ENCODE data around the gene INSR.
A peak's percentile ranks its signal among the peaks of the same experiment; 100 is the strongest.
"Not testable (repeated sequence)": the region's sequence is repeated elsewhere in the genome, so short reads cannot be mapped to it uniquely, and the experiment has no call there.

The INSR gene

DNA sequence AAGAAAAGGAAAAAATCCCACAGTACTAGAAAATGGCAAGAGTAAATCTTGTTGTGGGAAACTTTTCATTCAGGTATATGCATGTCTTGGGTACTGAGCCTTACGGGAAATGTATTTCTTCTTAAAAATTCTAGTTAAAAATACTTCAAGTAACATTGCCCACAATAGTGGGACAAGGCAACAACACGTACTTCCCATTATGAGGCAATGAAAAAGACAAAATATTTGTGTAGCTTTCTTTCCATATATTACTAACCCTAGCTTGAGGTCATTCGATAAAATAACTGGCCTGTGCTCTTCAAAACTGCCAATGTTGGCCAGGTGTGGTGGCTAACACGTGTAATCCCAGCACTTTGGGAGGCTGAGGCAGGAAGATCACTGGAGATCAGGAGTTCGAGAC is 99.2 kb downstream of the INSR start:
- DNase-seq (ENCODE audit: low read depth): no peak

DNA sequence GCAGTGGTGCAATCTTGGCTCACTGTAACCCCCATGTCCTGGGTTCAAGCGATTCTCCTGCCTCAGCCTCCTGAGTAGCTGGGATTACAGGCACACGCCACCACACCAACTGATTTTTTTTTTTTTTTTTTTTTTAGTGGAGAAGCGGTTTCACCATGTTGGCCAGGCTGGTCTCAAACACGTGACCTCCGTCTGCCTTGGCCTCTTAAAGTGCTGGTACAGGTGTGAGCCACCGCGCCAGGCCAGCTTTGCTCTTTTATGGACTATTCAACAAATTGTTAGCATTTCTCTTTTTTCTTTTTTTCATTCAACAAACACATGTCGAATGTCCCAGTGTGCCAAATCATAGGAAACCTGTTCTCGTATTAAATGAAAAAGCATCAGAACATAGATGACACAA is 99.6 kb downstream of the INSR start:
- DNase-seq (ENCODE audit: low read depth): no peak

DNA sequence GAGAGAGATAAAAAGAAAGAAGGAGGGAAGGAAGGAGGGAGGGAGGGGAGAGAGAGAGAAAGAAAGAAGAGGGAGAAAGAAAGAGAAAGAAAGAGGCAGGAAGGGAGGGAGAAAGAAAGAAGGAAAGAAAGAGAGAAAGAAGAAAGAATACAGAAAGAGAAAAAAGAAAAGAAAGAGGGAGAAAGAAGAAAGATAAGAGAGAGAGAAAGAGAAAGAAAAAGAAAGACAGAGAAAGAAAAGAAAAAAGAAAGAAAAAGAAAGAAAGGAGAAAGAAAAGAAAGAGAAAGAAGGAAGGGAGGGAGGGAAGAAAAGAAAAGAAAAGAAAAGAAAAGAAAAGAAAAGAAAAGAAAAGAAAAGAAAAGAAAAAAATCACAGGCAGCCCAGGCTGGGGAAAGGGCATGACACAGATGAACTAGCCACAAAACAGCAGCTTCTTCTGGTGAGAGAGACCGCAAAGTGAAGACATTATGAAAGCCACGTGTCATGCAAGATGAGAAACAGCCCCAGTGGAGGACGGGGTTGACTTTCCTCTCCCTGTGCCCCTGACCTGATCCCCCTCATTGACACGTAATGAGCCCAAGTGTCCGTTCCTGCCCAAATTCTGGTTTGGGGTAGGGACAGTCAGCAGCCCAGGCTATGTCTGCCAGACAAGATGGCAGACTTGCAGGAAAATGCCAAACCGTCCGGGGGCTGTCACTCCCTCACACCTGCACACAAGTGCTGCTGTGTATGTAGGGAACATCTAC is 102.1 kb downstream of the INSR start:
- peak; percentile 38 for DNase-seq (ENCODE audit: low read depth)

DNA sequence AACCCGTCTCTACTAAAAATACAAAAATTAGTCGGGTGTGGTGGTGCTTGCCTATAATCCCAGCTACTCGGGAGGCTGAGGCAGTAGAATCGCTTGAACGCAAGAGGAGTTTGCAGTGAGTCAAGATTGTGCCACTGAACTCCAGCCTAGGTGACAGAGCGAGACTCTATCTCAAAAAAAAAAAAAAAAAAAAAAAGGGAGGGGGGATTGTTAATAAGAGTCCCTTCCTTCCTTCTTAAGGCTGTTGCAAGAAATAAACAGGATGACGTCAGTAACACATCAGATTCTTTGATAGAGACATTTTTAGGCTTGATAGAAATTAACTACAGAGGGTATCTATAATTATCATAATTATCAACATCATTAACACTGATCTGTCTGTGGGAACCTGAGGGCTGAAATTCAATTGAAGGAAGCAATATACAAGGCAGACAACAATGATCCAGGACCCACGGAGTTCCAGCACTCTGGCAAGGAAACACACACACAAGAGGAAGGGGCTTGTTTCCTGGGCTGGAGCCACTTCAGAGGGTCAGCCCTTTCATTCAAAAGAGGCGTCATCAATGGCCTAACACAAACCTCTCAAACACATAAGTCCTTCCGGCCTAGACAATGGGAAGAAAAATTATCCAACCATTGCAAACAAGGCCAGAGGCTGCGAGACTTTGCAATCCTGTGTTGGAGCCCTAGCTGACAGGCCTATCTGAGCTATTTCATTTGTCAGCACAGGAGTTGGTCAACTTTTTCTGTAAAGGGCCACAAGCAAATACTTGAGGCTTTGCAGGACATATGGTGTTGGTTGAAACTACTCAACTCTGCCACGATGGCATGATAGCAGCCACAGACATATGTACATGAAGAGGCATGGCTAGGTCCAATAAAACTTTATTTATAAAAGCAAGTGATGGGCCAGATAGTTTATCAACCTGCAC is 105.2 kb downstream of the INSR start:
- DNase-seq (ENCODE audit: low read depth): no peak

DNA sequence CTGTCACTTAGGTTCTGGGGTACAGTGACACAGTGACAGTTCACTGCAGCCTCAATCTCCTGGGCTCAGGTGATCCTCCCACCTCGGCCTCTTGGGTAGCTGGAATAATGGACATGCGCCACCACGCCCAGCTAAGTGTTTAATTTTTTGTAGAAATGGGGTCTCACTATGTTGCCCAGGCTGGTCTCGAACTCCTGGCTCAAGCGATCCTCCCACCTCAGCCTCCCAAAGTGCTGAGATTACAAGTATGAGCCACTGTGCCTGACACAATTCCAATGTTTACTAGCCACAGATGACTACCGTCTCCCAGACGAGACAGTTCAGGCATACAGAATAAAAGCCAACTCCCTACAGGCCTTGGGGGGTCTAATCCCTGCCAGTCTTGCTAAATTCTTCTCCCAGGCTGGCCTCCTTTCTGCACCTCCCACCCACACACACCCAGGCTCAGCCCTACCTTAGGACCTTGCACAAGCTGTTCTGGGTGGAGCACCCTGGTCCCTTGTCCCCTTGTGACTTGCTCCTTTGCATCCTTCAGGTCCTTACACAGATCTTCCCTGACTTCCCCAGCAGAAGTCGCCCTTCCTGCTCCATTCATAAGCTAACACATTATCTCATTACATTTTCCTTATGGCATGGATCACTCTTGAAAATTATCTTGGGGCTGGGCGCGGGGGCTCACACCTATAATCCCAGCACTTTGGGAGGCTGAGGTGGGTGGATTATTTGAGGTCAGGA is 106.4 kb downstream of the INSR start:
- DNase-seq (ENCODE audit: low read depth): no peak

DNA sequence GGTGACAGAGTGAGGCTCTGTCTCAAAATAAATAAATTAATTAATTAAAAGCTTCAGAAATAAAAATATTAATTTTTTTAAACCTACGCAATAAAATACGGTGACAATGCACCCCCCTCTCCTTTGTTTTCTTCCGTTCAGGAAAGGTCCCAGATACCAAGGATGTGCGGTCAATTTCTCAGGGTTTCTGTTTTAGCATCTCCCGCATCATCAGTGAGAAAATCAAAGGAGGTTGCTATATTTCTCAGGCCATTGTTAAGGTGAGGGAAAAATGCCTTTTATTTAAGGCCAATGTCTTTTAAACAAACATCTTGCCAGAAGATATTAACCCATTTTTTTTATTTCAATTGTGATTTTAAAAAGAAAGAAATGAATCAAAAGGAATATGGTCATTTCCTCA is 111.7 kb downstream of the INSR start:
- no peak for DNase-seq (ENCODE audit: low read depth)

DNA sequence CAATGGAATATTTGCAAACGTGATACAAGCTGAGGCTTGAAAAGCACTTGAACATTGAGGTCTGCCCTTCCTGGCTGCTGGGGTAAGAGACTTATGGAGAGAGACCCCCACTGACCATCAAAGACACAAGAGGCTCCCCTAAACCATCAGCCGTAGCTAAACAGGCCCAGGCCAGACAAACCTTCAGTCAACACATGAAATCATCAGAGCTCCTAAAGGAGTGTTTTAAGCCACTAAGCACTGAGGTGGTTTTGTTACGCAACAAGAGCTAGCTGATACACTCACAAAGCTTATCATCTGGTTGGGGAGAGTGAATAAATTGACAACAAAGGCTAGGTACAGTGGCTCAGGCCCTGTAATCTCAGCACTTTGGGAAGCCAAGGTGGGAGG is 114.3 kb downstream of the INSR start:
- DNase-seq (ENCODE audit: low read depth): no peak

DNA sequence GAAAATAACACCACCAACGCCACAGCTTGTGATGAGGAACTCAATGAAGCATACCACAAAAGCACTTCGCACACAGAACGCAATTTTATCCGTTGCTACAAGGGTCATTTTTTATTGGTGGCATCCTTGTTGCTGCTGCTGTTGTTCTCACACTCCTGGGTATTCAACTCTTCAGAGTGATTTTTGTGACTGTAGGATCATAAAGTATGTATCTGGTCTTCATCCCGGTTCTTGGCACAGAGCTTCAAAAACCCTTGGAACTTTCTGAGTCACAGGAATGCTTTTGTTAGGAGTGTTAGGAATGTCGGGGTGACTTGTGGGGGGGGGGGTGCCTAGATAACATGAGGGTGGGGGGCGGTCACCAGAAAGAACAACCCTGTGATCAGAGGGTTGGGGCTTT is 116.3 kb downstream of the INSR start:
- no peak for DNase-seq (ENCODE audit: low read depth)

DNA sequence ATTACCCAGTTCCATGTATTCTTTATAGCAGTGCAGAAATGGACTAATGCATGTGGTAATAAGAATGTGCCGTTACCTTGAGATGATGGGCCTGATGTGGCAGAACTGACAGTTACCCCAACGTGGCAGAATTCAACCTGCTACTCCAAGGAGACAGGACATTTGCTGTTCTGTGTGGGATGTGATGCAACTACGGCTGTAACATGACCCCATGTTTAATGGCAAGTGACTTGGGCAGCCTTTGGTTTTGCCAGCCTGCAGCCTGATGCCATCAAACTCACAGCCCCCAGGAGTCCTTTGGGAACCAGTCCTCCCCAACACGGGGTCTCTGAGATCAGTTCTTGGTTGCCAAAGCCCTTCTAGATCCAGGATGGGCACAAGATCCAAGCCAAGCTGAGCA is 117.4 kb downstream of the INSR start:
- no peak for DNase-seq (ENCODE audit: low read depth)

DNA sequence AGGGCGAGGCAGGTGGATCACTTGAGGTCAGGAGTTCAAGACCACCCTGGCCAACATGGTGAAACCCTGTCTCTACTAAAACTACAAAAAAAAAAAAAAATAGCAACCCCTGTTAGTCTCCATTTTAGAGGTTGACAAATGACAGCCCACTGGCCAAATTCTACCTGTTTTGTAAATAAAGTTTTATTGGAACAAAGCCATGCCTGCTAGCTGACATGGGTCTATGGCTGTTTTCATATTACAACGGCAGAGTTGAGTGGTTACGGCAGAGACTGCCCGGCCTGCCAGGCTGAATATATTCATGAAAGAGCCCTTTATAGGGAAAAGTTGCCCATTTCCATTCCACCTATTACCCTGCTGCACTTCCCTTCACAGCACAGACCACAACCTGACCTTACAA is 121.4 kb downstream of the INSR start:
- no peak for DNase-seq (ENCODE audit: low read depth)

DNA sequence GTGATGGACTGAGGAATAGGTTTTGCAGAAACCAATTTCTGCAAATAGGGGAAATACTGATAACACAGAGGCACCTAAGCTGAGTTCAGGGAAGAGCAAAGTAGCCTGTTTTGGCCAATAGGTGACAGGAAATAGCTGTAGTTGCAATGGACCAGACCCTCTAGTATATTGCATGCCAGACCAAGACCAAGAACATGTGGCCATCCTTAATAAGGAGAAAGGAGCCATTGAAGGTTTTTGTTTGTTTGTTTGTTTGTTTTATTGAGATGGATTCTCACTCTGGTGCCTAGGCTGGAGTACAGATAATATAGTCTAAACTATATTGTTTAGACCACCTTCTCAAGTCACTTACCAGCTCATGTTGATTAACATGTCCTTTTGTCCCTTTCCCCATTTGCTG is 123.2 kb downstream of the INSR start:
- DNase-seq (ENCODE audit: low read depth): no peak

DNA sequence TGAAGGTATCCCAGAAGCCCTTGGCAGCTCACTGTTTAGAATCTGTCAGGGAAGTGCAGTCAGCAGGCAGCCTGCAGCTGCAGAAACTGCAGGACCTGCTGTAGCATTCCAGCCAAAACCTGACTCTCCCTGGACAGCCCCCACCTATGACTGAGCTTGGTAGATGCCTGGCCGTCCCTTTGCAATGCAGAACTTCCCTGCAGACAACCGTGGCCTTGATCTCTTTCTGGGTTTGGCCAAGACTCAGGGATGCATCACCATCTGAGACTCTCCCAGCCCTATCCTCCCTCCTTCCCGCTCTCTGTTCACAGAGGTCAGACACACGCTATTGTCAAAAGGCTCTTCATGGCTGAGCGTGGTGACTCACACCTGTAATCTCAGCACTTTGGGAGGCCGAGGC is 125.3 kb downstream of the INSR start:
- DNase-seq (ENCODE audit: low read depth): no peak

DNA sequence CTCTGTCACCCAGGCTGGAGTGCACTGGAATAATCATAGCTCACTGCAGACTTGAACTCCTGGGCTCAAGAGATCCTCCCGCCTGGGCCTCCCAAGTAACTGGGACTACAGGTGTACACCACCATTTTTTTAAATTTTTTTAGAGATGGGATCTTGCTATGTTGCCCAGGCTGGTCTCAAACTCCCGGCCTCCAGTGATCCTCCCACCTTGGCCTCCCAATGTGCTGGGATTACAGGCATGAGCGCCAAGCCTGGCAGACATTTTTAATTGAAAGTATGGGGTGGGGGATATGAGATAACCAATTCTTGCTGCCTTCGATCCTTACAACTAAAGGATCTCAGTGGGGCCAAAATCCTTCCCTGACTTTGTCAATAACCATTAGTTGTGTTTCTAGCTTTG is 132.9 kb downstream of the INSR start:
- DNase-seq (ENCODE audit: low read depth): no peak

DNA sequence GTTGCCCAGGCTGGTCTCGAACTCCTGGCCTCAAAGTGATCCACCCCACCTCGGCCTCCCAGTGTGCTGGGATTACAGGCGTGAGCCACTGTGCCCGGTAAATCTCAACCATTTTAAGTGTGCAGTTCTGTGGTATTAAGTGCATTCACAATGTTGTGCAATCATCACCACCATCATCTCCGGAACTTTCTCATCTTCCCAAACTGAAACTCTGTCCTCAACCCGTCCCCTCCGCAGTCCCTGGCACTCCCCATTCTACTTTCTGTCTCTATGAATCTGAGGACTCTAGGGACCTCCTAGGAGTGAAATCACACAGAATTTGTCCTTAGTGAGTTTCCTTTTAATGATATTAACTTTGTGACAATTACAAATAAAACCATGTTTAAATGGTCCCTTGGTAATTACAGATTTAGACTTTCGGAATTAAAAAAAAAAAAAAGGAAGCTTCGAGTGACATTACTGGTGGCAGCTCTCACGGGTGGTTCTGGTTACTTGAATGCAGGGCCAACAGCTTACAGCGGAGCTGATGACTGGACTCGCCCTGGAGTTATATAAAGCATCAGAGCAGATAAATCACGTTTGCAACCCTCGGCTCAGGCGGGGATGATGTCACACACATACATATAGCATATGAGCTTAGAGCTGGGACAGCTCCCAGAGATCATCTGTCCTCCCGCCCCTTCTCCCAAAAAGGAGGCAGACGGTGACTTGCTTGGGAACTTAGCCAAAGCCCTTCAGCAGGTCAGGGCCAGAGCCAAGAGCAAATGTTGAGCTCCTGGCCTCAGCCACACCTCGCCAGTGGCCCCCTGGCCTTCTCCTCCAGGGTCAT is 134.9 kb downstream of the INSR start:
- no peak for DNase-seq (ENCODE audit: low read depth)

DNA sequence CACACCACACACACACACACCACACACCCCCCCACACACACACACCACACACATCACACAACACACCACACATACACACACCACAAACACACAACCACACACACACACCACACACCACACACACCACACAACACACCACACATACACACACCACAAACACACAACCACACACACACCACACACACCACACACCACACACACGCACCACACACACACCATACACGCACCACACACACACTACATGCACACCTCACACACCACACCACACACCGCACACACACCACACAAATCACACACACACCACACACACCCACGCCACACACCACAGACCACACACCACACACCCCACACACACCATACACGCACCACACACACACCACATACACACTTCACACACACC is 141.2 kb downstream of the INSR start:
- DNase-seq (ENCODE audit: low read depth): no peak

DNA sequence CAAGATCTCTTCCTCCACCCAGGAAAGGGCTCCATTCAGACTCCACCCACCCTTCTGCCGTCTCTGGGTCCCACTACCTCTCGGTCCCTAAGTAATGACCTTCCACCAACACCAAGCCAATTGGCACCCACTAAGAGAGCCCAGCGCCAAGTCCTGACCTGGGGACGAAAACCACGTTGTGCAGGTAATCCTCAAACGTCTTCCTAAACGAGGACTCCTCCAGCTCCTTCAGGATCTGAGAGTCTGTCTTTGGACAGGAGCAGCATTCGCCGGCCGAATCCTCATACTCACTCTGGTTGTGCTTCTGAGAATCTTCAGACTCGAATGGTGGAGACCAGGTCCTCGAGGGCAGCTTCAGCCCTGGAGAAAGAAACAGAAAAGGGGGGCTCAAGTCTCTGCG is 141.6 kb downstream of the INSR start:
- DNase-seq (ENCODE audit: low read depth): no peak

DNA sequence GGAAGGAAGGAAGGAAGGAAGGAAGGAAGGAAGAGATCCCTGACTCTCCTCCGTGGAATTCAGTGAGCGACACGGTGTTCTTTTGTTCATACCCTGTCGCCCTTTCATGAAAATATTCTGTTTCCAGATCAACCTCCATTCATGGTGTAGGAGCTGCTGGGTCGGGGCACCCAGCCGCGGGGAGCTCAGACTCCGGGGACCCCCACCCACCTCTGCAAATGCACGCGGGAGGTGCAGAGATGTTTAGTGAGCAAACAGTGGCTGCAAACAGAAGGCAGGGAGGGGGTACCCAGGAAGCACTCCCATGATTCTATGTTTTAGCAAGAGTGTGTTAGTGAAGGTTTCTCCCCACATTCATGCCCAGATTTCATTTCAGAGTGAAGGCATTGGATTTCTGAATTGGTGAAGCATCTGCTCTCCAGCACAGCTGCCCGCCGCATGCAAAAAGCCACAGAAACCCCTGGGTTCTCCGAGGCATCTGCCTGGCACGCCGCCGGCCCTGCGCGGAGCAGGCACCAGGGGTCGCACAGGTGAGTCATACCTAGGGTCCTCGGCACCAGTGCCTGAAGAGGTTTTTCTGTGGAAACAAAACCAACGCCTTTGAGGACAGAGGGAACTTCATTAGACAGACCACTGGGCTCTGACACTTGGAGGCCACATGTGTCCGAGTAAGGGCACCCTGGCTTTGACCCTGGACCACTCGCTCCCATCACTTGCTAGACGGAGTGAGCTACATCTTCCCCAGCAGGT is 144.1 kb downstream of the INSR start:
- no peak for DNase-seq (ENCODE audit: low read depth)

DNA sequence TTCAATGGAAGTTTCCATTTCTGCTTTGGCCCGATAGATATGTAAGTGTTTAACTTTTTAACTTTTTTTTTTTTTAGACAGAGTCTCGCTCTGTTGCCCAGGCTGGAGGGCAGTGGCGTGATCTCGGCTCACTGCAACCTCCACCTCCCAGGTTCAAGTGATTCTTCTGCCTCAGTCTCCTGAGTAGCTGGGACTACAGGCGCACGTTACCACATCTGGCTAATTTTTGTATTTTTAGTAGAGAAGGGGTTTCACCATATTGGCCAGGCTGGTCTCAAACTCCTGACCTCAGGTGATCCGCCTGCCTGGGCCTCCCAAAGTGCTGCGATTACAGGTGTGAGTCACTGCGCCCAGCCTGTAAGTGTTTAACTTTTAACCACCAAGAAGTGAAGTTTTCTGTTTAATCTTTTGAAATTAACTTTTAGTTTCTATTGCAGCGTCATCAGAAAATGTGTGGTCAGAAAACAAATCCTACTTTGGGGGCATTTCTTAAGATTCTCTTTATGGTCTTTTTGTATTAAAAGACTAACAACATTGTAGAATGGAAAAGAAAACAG is 147.0 kb downstream of the INSR start:
- DNase-seq (ENCODE audit: low read depth): not testable (repeated sequence)

DNA sequence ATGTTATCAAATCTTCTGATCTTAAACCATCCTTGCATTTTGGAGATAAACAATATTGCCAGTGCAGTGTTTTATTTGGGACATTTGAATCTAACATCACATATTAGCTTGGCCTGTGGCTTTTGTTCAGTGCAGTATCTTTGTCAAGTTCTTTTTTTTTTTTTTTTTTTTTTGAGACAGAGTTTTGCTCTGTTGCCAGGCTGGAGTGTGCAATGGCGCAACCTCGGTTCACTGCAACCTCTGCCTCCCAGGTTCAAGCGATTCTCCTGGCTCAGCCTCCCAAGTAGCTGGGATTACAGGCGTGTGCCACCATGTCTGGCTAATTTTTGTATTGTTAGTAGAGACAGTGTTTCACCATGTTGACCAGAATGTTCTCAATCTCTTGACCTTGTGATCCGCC is 148.1 kb downstream of the INSR start:
- not testable (repeated sequence) for DNase-seq (ENCODE audit: low read depth)

DNA sequence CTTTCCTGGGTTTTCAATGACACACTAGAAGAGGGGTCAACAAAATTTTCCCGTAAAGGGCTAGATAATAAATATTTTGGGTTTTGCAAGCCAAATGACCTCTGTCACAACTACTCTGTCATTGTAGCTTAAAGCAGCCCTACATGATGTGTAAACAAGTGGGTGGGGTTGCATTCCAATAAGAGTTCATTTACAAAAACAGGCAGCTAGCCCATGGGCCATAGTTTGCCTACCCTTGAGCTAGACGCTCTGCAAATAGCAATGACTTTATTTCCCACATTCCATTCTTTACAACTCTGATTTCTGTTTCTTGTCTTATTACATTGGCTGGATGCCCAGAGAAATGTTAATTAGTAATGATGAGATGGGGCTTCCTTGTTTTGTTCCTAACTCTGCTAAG is 148.7 kb downstream of the INSR start:
- DNase-seq (ENCODE audit: low read depth): no peak

DNA sequence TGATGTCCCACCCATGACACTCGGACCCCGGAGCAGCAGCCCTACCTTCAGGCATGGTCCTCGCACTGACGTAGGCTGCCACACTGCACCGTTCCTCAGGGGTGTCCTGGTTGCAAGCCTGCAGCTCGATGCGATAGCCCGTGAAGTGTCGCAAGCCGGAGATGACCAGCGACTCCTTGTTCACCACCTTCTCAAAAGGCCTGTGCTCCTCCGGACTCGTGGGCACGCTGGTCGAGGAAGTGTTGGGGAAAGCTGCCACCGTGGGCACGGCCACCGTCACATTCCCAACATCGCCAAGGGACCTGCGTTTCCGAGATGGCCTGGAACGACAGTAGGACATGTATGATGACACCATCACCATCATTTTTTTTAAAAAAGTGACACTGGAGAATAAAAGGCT is 151.4 kb downstream of the INSR start:
- DNase-seq (ENCODE audit: low read depth): no peak

All from activated gamma-delta T cell treated with anti-CD3 and anti-CD28 coated beads, Interleukin-2, amount 50 U/mL, for 16 hours (primary cell).